Stomach (tissue), 9 donors: ENCODE measurements around the gene PHF21A. TPM values are rescaled to one million over a fixed set of nuclear protein-coding genes. Genes with fewer than 3 reads are reported as not detected.

ENCODE experiments used
- DNase-seq, 2 donors: peaks; one replicate each; pipeline versions ENCODE4 v3.0.0 to v3.0.0-alpha.2; 2013 to 2019
- H3K27ac ChIP-seq, 5 donors: fragments of 200-600 bp in 4 of 5; sonication (generic) in 4 of 5; one replicate each; pipeline ENCODE4 v1.5.1; 2013 to 2019; ENCODE audit warnings: mild to moderate bottlenecking in 1 of 5, moderate library complexity in 1 of 5
- H3K27me3 ChIP-seq, 3 donors: fragments of 200-600 bp; sonication (generic); one replicate each; pipeline ENCODE4 v1.5.1; 2017 to 2019; ENCODE audit warnings: mixed run types in 1 of 3
- H3K36me3 ChIP-seq, 4 donors: fragments of 200-600 bp; sonication (generic); 1 replicate in 3 of 4; 2 replicates in 1 of 4; pipeline ENCODE4 v1.5.1; 2016 to 2019
- H3K4me1 ChIP-seq, 4 donors: fragments of 200-600 bp; sonication (generic); one replicate each; pipeline ENCODE4 v1.5.1; 2016 to 2019
- H3K4me3 ChIP-seq, 4 donors: fragments of 200-600 bp; sonication (generic) in 3 of 4; one replicate each; pipeline ENCODE4 v1.5.1; 2016 to 2019; ENCODE audit warnings: mild to moderate bottlenecking in 1 of 4
- H3K9me3 ChIP-seq, 4 donors: fragments of 200-600 bp; sonication (generic); one replicate each; pipeline ENCODE4 v1.5.1; 2016 to 2019
- EP300 ChIP-seq: sonication (generic); formaldehyde crosslinking; IDR thresholded peaks from one replicate; pipeline ENCODE4 v1.6.1; 2017; ENCODE audit warnings: antibody characterized with exemption
- POLR2A ChIP-seq, 4 donors: fragments of 450-650 bp; IDR thresholded peaks; one replicate each; pipeline ENCODE4 v1.6.1; 2016; ENCODE audit warnings: antibody characterized with exemption in 4 of 4, control low read depth in 2 of 4, mild to moderate bottlenecking in 1 of 4, moderate library complexity in 1 of 4
- POLR2AphosphoS5 ChIP-seq, 3 donors: sonication (generic); formaldehyde crosslinking; IDR thresholded peaks; one replicate each; pipeline ENCODE4 v1.6.1; 2016; ENCODE audit warnings: antibody characterized with exemption in 3 of 3
- WGBS, 5 donors: extraction: QIAGEN DNeasy Blood & Tissue Kit in 3 of 5; methylation state at CpG; one replicate each; pipeline versions ENCODE4 v1.1.5 to v1.1.7; 2013 to 2018; 5-methylcytosine and 5-hydroxymethylcytosine counted together
- intact Hi-C: fragments of 100-400 bp; cut with DNase I; formaldehyde crosslinking; loops from one replicate; pipeline ENCODE4 v1.15.1; 2023; ENCODE audit warnings: low total_unique reads
- polyA plus RNA-seq, 3 donors: library from polyadenylated mRNA; stranded (reverse); fragments of 200-250 nt; gene quantifications; one replicate each; pipeline ENCODE4 v1.2.3, GENCODE V29; 2013
- total RNA-seq, 5 donors: library from RNA; depleted of rRNA; stranded (reverse); fragments of >200 nt; gene quantifications; one replicate each; pipeline versions ENCODE4 v1.1.0 to v1.2.3, GENCODE V29; 2014 to 2016
- TF ChIP-seq, protein P1 (sequence below), 7 experiments: fragments of 450-650 bp in 4 of 7; fragments of 200-600 bp in 3 of 7; sonication (generic) in 3 of 7; IDR thresholded peaks; one replicate each; pipeline ENCODE4 v1.5.1; 2016 to 2019; ENCODE audit warnings: antibody characterized with exemption in 7 of 7, control low read depth in 2 of 7, mild to moderate bottlenecking in 1 of 7
- donor health status: healthy with polysubstance abuse.
- donor health status: Bipolar disorder and iron deficiency.
- donor health status: healthy.

The PHF21A gene
- total and polyA plus RNA-seq, 8 donors = 6.1 to 67.0 (median 18.6) TPM

DNA sequence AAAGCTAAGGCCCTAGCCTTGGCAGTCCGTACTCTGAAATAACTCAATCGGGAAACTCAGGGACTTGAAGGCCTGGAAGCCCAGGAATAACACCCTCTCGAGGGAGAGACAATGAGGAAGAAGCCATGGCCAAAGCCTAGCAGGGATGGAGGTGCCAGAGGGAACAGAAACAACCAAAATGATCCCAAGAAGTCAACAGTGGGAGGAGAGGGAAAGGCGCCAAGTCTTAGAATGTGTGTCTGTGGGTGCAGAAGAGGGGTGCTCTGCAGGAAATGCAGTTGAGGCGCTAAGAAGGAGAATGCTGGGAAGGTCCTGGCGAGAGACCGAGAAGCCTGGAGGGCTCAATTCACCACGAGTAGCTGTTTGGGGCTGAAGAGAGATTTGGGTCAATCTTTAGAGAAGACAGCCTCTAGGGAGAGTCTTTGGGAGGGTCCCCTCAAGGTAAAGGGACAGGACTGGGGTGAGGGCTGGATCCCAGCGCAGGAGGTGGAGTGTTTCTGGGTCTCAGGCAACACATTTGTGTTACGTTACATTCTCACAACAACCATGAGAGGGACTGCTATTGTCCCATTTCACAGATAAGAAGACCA is 236.6 kb downstream of the PHF21A start:
- no peaks in the 10 kb centered on the region for H3K9me3 ChIP-seq
- peaks cover 28 to 40% (median 32%) of the 10 kb centered on the region in 4 donors for H3K36me3 ChIP-seq
- no peak for DNase-seq
- H3K4me1 ChIP-seq = peaks cover 8 to 37% (median 12%) of the 10 kb centered on the region in 4 donors
- WGBS, 5 donors = 80 to 88% (median 88%) methylated on average over 10 of the region's 10 CpGs
- intact Hi-C loops = no loop called here
- H3K4me3 ChIP-seq = peak overlapping the region in 1 of 4 donors; percentile 61
- peaks cover 0 to 10% (median 0%) of the 10 kb centered on the region in 3 donors for H3K27me3 ChIP-seq
- TF ChIP-seq EP300 (no peak), POLR2AphosphoS5 (IDR thresholded peaks at IDR 0.05) (no peak), POLR2A (IDR thresholded peaks at IDR 0.05) (no peak)
- TF ChIP-seq, protein P1, sequence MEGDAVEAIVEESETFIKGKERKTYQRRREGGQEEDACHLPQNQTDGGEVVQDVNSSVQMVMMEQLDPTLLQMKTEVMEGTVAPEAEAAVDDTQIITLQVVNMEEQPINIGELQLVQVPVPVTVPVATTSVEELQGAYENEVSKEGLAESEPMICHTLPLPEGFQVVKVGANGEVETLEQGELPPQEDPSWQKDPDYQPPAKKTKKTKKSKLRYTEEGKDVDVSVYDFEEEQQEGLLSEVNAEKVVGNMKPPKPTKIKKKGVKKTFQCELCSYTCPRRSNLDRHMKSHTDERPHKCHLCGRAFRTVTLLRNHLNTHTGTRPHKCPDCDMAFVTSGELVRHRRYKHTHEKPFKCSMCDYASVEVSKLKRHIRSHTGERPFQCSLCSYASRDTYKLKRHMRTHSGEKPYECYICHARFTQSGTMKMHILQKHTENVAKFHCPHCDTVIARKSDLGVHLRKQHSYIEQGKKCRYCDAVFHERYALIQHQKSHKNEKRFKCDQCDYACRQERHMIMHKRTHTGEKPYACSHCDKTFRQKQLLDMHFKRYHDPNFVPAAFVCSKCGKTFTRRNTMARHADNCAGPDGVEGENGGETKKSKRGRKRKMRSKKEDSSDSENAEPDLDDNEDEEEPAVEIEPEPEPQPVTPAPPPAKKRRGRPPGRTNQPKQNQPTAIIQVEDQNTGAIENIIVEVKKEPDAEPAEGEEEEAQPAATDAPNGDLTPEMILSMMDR (IDR thresholded peaks at IDR 0.05) = no peak
- no peak overlapping the region for H3K27ac ChIP-seq

Other genes with a start within 250 kb of the PHF21A start
- 1 to 10 TPM in 4 of 5 donors, not detected in 1; 2.9 to 8.0 (median 6.2) TPM for gene MAPK8IP1, start 235.8 kb downstream of the PHF21A start, total RNA-seq
- 1 to 10 TPM; 4.9 to 8.3 (median 7.6) TPM for gene MAPK8IP1, start 235.8 kb downstream of the PHF21A start, polyA plus RNA-seq
- 1 to 10 TPM in 2 of 5 donors, not detected in 3; 6.7 to 9.9 TPM for gene FREY1, start 214.2 kb downstream of the PHF21A start, total RNA-seq
- under 1 TPM in 2 of 3 donors, not detected in 1; 0.33 to 0.50 TPM for gene FREY1, start 214.2 kb downstream of the PHF21A start, polyA plus RNA-seq
- 10 to 100 TPM in 4 of 5 donors, 1 to 10 TPM in 1; 9.9 to 72.7 (median 41.9) TPM for gene PEX16, start 203.6 kb downstream of the PHF21A start, total RNA-seq
- gene PEX16, start 203.6 kb downstream of the PHF21A start, polyA plus RNA-seq = 10 to 100 TPM; 35.5 to 44.2 (median 38.5) TPM
- gene LARGE2, start 198.8 kb downstream of the PHF21A start, total RNA-seq = 10 to 100 TPM in 1 of 5 donors, 1 to 10 TPM in 2, not detected in 2; 4.2 to 11.3 (median 7.6) TPM
- 10 to 100 TPM; 13.8 to 45.1 (median 17.4) TPM for gene LARGE2, start 198.8 kb downstream of the PHF21A start, polyA plus RNA-seq
- 100 to 1,000 TPM in 1 of 5 donors, 10 to 100 TPM in 4; 21.0 to 125 (median 54.2) TPM for gene CREB3L1, start 156.2 kb upstream of the PHF21A start, total RNA-seq
- gene CREB3L1, start 156.2 kb upstream of the PHF21A start, polyA plus RNA-seq = 10 to 100 TPM; 39.4 to 59.3 (median 40.8) TPM
- gene DGKZ, start 226.0 kb upstream of the PHF21A start, total RNA-seq = 100 to 1,000 TPM in 3 of 5 donors, 10 to 100 TPM in 2; 24.0 to 405 (median 102) TPM
- gene DGKZ, start 226.0 kb upstream of the PHF21A start, polyA plus RNA-seq = 10 to 100 TPM; 26.9 to 47.5 (median 35.0) TPM